NCI-H1048 (cell line): ENCODE measurements around the gene GBP1.

Experiments used
- DNase-seq: peaks from one replicate; lab custom pipeline; 2025; lab: John Stamatoyannopoulos, UW

GBP1 gene

DNA sequence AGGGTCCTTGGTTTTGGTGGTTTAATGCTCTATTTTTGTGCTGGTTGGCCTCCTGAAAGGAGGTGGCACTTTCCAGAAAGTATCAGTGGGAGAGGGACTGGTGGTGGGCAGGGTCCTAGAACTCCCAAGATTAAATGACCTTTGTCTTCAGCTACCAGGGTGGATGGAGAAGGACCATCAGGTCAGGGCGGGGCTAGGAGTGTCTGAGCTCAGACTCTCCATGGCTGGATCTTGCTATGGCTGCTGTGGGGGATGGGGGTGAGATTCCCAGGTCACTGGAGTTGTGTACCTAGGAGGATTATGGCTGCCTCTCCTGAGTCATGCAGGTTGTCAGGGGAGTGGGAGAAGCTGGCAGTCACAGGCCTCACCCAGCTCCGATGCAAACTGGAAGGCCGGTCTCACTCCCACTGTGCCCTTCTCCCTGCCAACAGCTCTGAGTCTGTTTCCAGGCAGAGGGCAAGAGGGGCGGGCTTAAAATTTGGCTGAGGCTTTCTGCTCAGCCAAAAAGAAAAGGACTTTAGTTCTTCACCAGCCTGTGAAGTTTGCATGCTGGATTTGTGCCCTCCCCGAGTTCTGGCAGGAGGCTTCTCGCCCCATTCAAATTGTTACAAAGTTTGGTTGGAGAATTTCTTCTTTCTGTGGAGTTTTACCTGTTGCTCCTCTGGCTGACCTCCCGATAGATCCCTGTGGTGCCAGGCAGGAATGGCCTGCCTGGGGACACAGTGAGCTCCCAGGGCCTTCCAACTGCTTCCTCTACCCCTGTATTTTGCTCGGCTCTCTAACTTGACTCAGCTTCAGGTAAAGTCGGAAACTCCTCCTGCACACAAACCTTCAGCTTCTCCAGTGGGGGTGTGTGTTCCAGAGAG lies 59.5 kb downstream of the GBP1 start:
- DNase-seq = no peak
